ENCODE measurements around the gene SLC6A19. TPM values are rescaled to one million over a fixed set of nuclear protein-coding genes. Genes with fewer than 3 reads are reported as not detected.

Gene SLC6A19
- total RNA-seq, 1 experiment from 2014 or later = 0.04 TPM

- CTCF ChIA-PET = interaction anchor here (0.7 to 1.7 kb wide), 2 partner anchors 15 to 237 kb away, joined by 4 to 5 read pairs; no protein-coding TSS in a partner anchor
Measured at GRCh38 chr5:1219768-1220100, 18.3 kb downstream of the SLC6A19 start.

More at GRCh38 chr5:1219768-1220100, 18.3 kb downstream of the SLC6A19 start:
- Mint-ChIP-seq H3K27ac (no peak overlapping the region), H3K27me3 (ENCODE audit: low read depth) (no peaks in the 10 kb centered on the region; the same call in 1 of the 2 replicates), H3K36me3 (no peaks in the 10 kb centered on the region), H3K4me1 (no peaks in the 10 kb centered on the region), H3K9me3 (peaks cover 20% of the 10 kb centered on the region), H3K4me3 (no peak overlapping the region)
- ATAC-seq (no peak), DNase-seq (ENCODE audit: low spot score) (no peak)
- TF ChIP-seq USF1 (CRISPR knock-in tag; IDR thresholded peaks at IDR 0.05) (no peak), MXD4 (CRISPR knock-in tag; IDR thresholded peaks at IDR 0.05; ENCODE audit: borderline replicate concordance) (no peak), USF2 (CRISPR knock-in tag; IDR thresholded peaks at IDR 0.05) (no peak), ESRRA (CRISPR knock-in tag; IDR thresholded peaks at IDR 0.05; ENCODE audit: borderline replicate concordance) (no peak), NR3C1 (CRISPR knock-in tag; conservative IDR thresholded peaks at IDR 0.05; ENCODE audit: low read depth) (no peak), MYBL2 (CRISPR knock-in tag; IDR thresholded peaks at IDR 0.05) (no peak), CREM (CRISPR knock-in tag; IDR thresholded peaks at IDR 0.05) (no peak), TEAD4 (CRISPR knock-in tag; IDR thresholded peaks at IDR 0.05) (no peak), MLX (CRISPR knock-in tag; IDR thresholded peaks at IDR 0.05) (no peak), AR (CRISPR knock-in tag; IDR thresholded peaks at IDR 0.05) (no peak), FOXP4 (CRISPR knock-in tag; IDR thresholded peaks at IDR 0.05) (no peak), ZNF232 (CRISPR knock-in tag; IDR thresholded peaks at IDR 0.05) (no peak), MAX (CRISPR knock-in tag; IDR thresholded peaks at IDR 0.05) (no peak), KAT7 (CRISPR knock-in tag; IDR thresholded peaks at IDR 0.05; ENCODE audit: borderline replicate concordance) (no peak), ZBTB21 (CRISPR knock-in tag; IDR thresholded peaks at IDR 0.05; ENCODE audit: borderline replicate concordance) (no peak), NR1H2 (CRISPR knock-in tag; IDR thresholded peaks at IDR 0.05) (no peak), ARID4B (CRISPR knock-in tag; IDR thresholded peaks at IDR 0.05; ENCODE audit: borderline replicate concordance) (no peak)
- POLR2A ChIA-PET = no interaction called here
